ENCODE results near the gene SGCA.

The SGCA gene

GRCh38 chr17:50183421-50183994 lies 17.7 kb downstream of the SGCA start:
- no peak for DNase-seq

GRCh38 chr17:50184064-50184463 lies 18.3 kb downstream of the SGCA start:
- no peak for DNase-seq

- no peak for DNase-seq
Measured at GRCh38 chr17:50184611-50185398, 19.0 kb downstream of the SGCA start.

- DNase-seq: no peak
Measured at GRCh38 chr17:50185631-50186471, 20.0 kb downstream of the SGCA start.

GRCh38 chr17:50186661-50187393 lies 21.0 kb downstream of the SGCA start:
- no peak for DNase-seq

GRCh38 chr17:50187394-50187725 lies 21.6 kb downstream of the SGCA start:
- DNase-seq: no peak

- no peak for DNase-seq
Measured at GRCh38 chr17:50187751-50188530, 22.1 kb downstream of the SGCA start.

GRCh38 chr17:50188531-50188920 lies 22.7 kb downstream of the SGCA start:
- DNase-seq: no peak

GRCh38 chr17:50188921-50189549 lies 23.2 kb downstream of the SGCA start:
- DNase-seq: no peak

GRCh38 chr17:50189550-50190292 lies 23.9 kb downstream of the SGCA start:
- DNase-seq: no peak

GRCh38 chr17:50190293-50190602 lies 24.4 kb downstream of the SGCA start:
- no peak for DNase-seq

GRCh38 chr17:50190603-50191358 lies 25.0 kb downstream of the SGCA start:
- no peak for DNase-seq

GRCh38 chr17:50191359-50192143 lies 25.7 kb downstream of the SGCA start:
- no peak for DNase-seq

- no peak for DNase-seq
Measured at GRCh38 chr17:50192144-50192617, 26.4 kb downstream of the SGCA start.

- no peak for DNase-seq
Measured at GRCh38 chr17:50192618-50193291, 26.9 kb downstream of the SGCA start.

GRCh38 chr17:50194140-50194933 lies 28.5 kb downstream of the SGCA start:
- no peak for DNase-seq

- DNase-seq: no peak
Measured at GRCh38 chr17:50194934-50195865, 29.4 kb downstream of the SGCA start.
